GM10248 (cell line): ENCODE results near the gene C1R.

Source experiments
- CTCF ChIA-PET: fragments of 300-600 bp; sonication (Branson Sonifier 250); formaldehyde crosslinking; extraction: SDS; loops from one replicate; lab custom pipeline; 2021; ENCODE audit warnings: antibody characterized with exemption; lab: Yijun Ruan, JAX
- POLR2A ChIA-PET: fragments of 350-650 bp; sonication (Branson Sonifier 250); formaldehyde crosslinking; extraction: SDS; loops from one replicate; lab custom pipeline; 2020; ENCODE audit warnings: antibody characterized with exemption; lab: Yijun Ruan, JAX
- DNase-seq: peaks from one replicate; pipeline ENCODE4 v3.0.0; 2012; ENCODE audit errors: extremely low spot score
- TF ChIP-seq, protein P1 (sequence below): IDR thresholded peaks from 2 replicates; pipeline ENCODE4 v1.5.1; 2012; ENCODE audit warnings: mild to moderate bottlenecking, low read depth; ENCODE audit errors: extremely low read depth, missing control alignments, control extremely low read depth

Gene C1R

GRCh38 chr12:7072554-7072953, 19.7 kb downstream of the C1R start:
- DNase-seq, result no peak
- CTCF ChIA-PET, result interaction anchor here (2.0 kb wide), 1 partner anchor 37 kb away, joined by 5 read pairs; the partner anchor contains the start of gene C1RL
- POLR2A ChIA-PET, result no interaction called here
- TF ChIP-seq, protein P1, sequence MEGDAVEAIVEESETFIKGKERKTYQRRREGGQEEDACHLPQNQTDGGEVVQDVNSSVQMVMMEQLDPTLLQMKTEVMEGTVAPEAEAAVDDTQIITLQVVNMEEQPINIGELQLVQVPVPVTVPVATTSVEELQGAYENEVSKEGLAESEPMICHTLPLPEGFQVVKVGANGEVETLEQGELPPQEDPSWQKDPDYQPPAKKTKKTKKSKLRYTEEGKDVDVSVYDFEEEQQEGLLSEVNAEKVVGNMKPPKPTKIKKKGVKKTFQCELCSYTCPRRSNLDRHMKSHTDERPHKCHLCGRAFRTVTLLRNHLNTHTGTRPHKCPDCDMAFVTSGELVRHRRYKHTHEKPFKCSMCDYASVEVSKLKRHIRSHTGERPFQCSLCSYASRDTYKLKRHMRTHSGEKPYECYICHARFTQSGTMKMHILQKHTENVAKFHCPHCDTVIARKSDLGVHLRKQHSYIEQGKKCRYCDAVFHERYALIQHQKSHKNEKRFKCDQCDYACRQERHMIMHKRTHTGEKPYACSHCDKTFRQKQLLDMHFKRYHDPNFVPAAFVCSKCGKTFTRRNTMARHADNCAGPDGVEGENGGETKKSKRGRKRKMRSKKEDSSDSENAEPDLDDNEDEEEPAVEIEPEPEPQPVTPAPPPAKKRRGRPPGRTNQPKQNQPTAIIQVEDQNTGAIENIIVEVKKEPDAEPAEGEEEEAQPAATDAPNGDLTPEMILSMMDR, result no peak

DNA sequence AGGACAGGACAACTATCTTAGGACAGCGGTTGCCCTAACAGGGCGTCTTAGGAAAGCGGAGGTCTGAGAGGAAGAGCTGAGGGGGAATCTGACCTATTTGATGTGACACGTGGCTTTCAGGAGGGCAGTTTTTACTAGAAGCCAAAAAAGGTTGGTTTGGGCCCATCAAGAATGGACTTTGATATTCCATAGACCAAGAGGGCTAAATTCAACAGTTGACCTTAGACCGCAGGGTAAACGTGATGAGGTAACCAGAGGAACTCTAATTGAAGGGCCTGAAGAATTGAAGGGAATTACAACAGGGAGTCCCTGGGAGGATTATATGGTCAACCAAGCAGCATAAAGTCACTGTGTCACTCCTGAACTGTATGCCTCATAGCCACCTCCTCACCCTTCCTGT, 20.2 kb downstream of the C1R start:
- ChIA-PET POLR2A (no interaction called here), CTCF (interaction anchor here (2.0 kb wide), 1 partner anchor 38 kb away, joined by 5 read pairs; the partner anchor contains the start of gene C1RL)
- TF ChIP-seq, protein P1, result no peak
- DNase-seq, result no peak

DNA sequence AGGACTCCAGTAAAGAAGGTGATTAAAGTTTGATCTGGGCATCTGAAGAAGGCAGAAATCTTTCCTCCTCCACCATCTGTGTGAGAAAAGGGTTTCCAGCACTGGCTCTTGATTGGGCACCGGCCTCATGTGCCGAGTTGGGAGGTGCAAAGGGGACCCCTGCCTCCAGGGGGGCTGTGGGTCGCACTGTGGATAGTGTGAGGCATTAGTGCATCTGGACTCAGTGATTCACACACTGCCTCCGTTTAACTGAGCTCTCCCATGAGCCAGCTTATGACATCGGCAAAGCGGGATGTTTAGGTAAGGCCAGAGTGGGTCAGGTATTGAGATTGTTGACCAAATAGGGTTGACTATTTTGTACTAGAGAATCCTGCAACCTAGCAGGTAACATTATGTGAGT, 22.9 kb downstream of the C1R start:
- TF ChIP-seq, protein P1, result no peak
- DNase-seq, result no peak
- CTCF ChIA-PET, result interaction anchor here (0.8 to 1.2 kb wide), 3 partner anchors 9 to 51 kb away, joined by 3 read pairs; partner anchors contain the start of genes C1S and LPCAT3
- POLR2A ChIA-PET, result interaction anchor here (0.5 kb wide), 1 partner anchor 76 kb away, joined by 3 read pairs; no protein-coding TSS in a partner anchor

- POLR2A ChIA-PET, result no interaction called here
- DNase-seq, result no peak
- CTCF ChIA-PET, result interaction anchor here (0.8 to 1.2 kb wide), 3 partner anchors 42 to 104 kb away, joined by 3 read pairs; partner anchors contain the start of gene LPCAT3
- TF ChIP-seq, protein P1, result no peak
Observed at GRCh38 chr12:7068994-7069346, 23.3 kb downstream of the C1R start.

DNA sequence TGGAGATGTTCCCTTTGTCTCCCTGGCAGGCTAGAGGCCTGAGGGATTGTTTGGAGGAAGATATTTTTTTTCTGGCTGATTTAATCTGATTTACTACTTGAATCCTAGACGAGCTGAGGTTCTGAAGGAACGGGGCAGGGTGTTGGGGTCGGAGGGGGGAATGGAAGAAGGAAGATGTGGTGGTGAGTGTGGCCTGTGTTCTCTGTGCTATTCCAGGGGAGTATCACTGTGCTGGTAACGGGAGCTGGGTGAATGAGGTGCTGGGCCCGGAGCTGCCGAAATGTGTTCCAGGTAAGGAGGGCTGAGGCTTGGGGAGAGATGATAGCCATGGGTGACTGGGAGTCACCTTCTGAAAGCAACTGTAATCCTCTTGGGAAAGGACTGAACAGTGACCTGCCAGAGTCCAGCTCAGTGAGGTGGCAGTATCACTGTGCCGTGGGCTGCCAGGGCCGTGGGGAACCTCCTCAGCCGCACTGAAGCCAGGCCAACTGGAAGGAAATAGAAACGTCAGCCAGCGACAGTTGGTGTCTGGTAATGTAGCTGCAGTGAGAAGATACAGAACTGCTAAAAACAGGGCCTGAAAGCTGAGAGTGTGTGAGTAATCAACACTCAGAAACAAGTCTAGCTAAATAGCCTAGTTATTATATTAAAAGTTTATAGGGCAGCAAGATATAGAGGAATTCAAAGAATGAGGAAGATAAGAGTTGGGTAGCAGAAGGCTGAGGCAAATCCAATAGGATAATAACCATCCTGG, 23.8 kb downstream of the C1R start:
- no peak for DNase-seq
- TF ChIP-seq, protein P1, result no peak
- ChIA-PET CTCF (interaction anchor here (0.8 to 1.2 kb wide), 3 partner anchors 42 to 104 kb away, joined by 3 read pairs; partner anchors contain the start of gene LPCAT3), POLR2A (no interaction called here)

DNA sequence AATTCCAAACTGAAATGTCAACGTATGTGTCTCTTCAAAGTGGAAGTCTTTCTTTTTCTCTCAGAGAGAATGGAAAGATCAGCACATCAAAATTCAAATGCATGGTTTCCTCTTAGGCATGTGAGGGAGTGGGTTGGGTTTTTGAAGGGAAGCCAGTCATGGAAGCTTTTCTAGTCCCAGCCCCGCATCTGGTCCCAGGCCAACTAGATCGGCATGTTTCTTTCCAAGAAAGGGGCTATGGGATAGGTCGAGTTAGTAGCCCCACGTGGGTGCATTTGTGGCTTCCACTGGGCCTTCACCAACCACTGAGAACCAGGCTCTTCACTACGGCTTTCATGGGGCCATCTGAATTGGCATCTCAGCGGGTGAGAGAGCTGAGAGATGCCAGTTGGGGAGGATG, 25.1 kb downstream of the C1R start:
- CTCF ChIA-PET, result interaction anchor here (1.3 kb wide), 2 partner anchors 11 to 42 kb away, joined by 4 read pairs; no protein-coding TSS in a partner anchor
- POLR2A ChIA-PET, result no interaction called here
- TF ChIP-seq, protein P1, result no peak
- no peak for DNase-seq
